ENCODE results near the gene CALML6.

Gene CALML6

DNA sequence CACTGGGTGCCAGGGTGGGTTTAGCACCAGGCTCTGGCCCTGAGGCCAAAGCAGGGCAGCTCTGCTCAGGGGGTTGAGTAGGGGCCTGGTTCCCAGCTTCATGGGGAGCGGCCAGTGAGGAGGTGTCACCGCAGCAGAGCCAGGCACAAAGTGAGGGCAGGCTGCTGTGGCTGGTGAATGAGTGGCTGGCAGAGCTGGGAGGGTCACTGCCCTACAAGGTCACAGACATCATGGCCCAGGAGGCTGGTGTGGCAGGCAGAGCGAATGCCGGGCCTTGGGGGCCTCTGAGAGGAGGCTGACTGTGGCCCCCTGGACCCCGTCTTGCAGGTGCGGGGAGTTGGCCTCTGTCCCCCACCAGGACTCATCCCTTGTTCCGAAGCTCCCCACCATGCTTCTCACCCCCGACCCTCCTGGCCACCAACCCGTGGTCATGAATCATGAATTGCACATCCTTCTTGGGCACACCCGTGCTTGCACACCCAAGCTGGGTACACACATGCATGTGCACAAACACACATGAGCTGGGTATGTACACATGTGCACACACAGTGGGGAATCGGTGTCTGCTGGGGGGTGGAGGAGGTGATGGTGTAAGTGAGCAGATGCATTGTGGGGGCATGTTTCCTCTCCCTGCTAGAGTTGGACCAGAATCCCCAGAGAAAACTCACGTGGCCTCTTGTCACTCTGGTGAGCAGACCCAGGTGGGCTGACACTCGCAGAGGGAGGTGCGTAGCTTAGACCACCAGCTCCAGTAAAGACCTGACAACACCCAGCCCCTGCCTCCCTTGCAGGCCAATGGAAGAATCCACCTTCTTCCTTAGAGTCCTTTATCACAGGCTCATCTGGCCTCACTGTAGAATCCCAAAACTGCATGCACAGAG is 19.4 kb upstream of the CALML6 start:
- TF ChIP-seq CTCF (IDR thresholded peaks at IDR 0.05; ENCODE audit: low read length, missing control alignments), result no peak
- no peak overlapping the region for H3K4me3 ChIP-seq (replicated peaks; ENCODE audit: low read depth, low read length)
- DNase-seq (ENCODE audit: low read depth), result no peak

DNA sequence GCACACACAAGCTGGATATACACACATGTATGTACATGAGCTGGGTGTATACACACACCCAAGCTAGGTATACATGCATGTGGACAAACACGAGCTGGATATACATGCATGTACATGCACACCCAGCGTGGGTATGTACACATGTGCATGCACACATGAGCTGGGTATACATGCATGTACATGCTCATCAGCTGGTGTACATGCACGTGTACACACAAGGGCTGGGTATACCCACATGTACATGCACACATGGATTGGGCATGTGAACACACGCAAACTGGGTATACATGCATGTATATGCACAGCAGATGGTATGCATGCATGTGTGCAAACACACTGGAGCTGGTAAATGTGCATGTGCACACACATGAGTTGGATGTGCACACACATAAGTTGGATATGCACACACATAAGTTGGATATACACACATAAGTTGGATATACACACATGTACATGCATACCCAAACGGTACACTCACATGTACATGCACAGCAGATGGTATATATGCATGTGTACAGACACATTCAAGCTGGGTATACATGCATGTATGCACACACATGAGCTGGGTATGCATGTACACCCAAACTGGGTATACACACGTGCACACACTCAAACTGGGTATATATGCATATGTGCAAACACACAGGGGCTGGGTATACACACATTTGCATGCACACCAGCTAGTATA is 16.7 kb upstream of the CALML6 start:
- H3K4me3 ChIP-seq (replicated peaks; ENCODE audit: low read depth, low read length), result no peak overlapping the region
- no peak for TF ChIP-seq CTCF (IDR thresholded peaks at IDR 0.05; ENCODE audit: low read length, missing control alignments)
- DNase-seq (ENCODE audit: low read depth), result no peak

GRCh38 chr1:1899266-1899966 is 15.6 kb upstream of the CALML6 start:
- TF ChIP-seq CTCF (IDR thresholded peaks at IDR 0.05; ENCODE audit: low read length, missing control alignments), result peak; percentile 6
- DNase-seq (ENCODE audit: low read depth), result no peak
- H3K4me3 ChIP-seq (replicated peaks; ENCODE audit: low read depth, low read length), result no peak overlapping the region

- DNase-seq (ENCODE audit: low read depth), result no peak
- no peak for TF ChIP-seq CTCF (IDR thresholded peaks at IDR 0.05; ENCODE audit: low read length, missing control alignments)
- no peak overlapping the region for H3K4me3 ChIP-seq (replicated peaks; ENCODE audit: low read depth, low read length)
Observed at GRCh38 chr1:1899967-1900327, 15.1 kb upstream of the CALML6 start.

- DNase-seq (ENCODE audit: low read depth), result no peak
- no peak overlapping the region for H3K4me3 ChIP-seq (replicated peaks; ENCODE audit: low read depth, low read length)
- no peak for TF ChIP-seq CTCF (IDR thresholded peaks at IDR 0.05; ENCODE audit: low read length, missing control alignments)
Observed at GRCh38 chr1:1900883-1901640, 14.0 kb upstream of the CALML6 start.

- DNase-seq (ENCODE audit: low read depth), result no peak
- H3K4me3 ChIP-seq (replicated peaks; ENCODE audit: low read depth, low read length), result no peak overlapping the region
- TF ChIP-seq CTCF (IDR thresholded peaks at IDR 0.05; ENCODE audit: low read length, missing control alignments), result no peak
Observed at GRCh38 chr1:1901641-1902294, 13.3 kb upstream of the CALML6 start.

Measured in fibroblast of pulmonary artery (primary cell).